Motor neuron (in vitro differentiated cells): ENCODE measurements around the gene SLC66A2. TPM values are rescaled to one million over a fixed set of nuclear protein-coding genes. Genes with fewer than 3 reads are reported as not detected.

Source experiments
- ATAC-seq, 8 experiments: fragments of 200-7000 bp; cut with Tn5 transposase; replicated peaks in 6 of 8; 2 replicates each; pipeline ENCODE4 v1.8.0; 2021; ENCODE audit warnings: mild to moderate bottlenecking in 8 of 8, moderate library complexity in 8 of 8
- H3K27ac ChIP-seq, 2 donors: fragments of 250-450 bp; sonication (Bioruptor Pico); 2 replicates each; pipeline ENCODE4 v1.9.0; 2021; ENCODE audit warnings: antibody characterized with exemption in 2 of 2, mild to moderate bottlenecking in 2 of 2, moderate library complexity in 1 of 2
- H3K4me1 ChIP-seq, 2 donors: fragments of 250-450 bp; sonication (Bioruptor Pico); replicated peaks in 1 of 2; 2 replicates each; pipeline ENCODE4 v1.6.1; 2021; ENCODE audit warnings: antibody characterized with exemption in 2 of 2, mild to moderate bottlenecking in 2 of 2, moderate library complexity in 1 of 2
- H3K4me3 ChIP-seq, 5 donors: fragments of 250-450 bp; sonication (Bioruptor Pico); 2 replicates each; pipeline ENCODE4 v1.9.0; 2021; ENCODE audit warnings: antibody characterized with exemption in 5 of 5, mild to moderate bottlenecking in 5 of 5, moderate library complexity in 4 of 5
- WGBS, 10 experiments: fragments of 450-650 bp; shearing (Covaris generic); methylation state at CpG; one replicate each; pipeline ENCODE4 v1.0.0; 2022; 5-methylcytosine and 5-hydroxymethylcytosine counted together
- in situ Hi-C, 9 experiments: fragments of 400-800 bp; cut with MboI; loops; one replicate each; pipeline ENCODE4 v1.15.0; 2021; ENCODE audit warnings: low sequenced_read_pairs in 9 of 9, low pct_unique_long_range_greater_than_20kb in 2 of 9; ENCODE audit not compliant: unreplicated experiment in 9 of 9
- total RNA-seq, 8 experiments: library from RNA; unstranded; fragments of 300-600 nt; gene quantifications; 2 replicates each; pipeline versions ENCODE4 v1.2.3 to v1.2.4, GENCODE V29; 2022

The SLC66A2 gene
- total RNA-seq, 8 experiments from 2014 or later: 15.6 to 25.7 (median 18.9) TPM

DNA sequence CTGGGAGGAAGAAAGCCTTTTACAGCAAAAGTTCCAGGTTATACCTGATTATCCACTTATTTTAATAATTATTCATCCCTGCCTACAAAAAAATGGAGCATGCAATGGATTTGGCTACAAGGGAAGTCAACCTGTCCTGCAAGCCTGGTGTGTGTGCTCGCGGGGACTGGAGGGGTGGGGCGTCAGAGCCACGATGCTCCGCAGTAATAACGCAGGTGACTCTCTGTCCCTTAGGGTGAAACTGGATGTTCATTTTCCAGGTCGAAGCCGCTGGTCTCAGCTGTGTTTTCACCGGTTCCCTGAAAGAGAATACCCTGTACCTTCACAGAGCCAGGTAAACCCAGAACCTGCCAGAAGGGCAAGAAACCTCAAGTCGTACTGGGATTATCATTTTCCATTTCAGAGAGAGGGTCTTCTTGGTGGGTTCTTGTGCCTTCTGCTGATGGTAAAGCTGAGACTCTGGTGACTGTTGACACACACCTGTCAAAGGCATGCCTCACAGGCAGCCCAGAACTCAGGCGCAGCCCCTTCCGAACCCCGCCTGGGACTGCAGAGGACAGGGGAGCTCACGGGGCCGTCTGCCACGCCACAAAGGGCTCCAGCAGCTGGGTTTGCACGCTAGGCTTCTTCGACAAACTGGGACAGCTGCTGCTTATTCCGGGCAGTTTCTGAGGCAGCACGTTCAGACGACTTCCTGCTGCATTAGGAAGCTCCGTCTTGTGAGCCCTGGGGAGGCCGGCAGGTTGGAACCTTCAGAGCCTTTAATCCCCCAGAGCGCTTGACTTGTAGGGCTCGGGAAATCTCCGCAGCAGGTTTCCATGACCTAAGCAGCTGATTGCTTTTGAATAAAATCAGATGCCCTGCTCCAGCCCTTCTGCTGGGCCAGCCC, 95.1 kb downstream of the SLC66A2 start:
- no peak overlapping the region for H3K4me3 ChIP-seq
- in situ Hi-C loops: no loop called here
- H3K4me1 ChIP-seq: peaks cover 0 to 6% of the 10 kb centered on the region in 2 donors
- WGBS, 10 experiments: 7 to 100% (median 65%) methylated on average over 1 to 11 of the region's 26 CpGs; no CpG with 5 or more reads in 1 of the 10 experiments
- H3K27ac ChIP-seq: no peak overlapping the region
- peak in 5 of 8 experiments; percentile 53 to 86 (median 65) for ATAC-seq

DNA sequence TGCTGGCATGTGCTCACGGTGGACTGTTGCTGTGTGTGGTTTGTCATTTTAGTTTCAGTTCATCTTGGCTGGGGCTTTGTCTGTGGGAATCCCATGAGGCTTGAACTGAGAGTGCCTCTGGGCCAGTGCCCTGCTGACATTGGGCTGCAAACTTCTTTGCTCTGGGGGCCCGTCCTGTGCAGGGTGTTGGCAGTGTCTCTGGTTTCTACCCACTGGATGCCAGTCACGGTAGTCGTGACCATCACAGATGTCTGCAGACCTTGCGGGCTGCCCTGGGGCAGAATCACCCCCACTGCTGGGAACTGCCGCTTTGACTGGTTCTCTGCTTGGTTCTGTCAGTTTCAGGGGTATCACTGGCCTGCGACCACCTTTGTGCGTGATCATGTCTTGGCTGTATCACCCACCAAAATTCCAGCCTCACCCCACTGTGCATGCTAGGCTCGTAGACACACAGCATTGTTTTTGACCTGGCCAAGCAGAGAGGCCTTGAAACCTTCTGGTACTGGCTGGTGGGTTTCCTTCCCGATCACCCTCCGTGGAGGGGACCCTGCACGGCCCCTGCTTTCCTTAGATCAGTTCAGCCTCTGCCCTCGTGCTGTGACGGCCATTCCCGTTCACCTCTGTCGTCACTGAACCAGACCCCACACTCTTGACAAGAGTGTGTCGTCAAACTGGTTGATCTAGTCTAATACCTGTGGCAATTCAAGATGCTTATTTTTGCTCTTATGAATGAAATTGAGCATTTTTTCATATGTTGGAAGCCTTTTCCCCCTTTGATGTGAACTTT, 96.1 kb downstream of the SLC66A2 start:
- no peak for ATAC-seq
- Histone ChIP-seq H3K27ac (no peak overlapping the region), H3K4me1 (peaks cover 0 to 6% of the 10 kb centered on the region in 2 donors), H3K4me3 (no peak overlapping the region)
- WGBS, 10 experiments: 29 to 100% (median 70%) methylated on average over 1 to 10 of the region's 17 CpGs; no CpG with 5 or more reads in 1 of the 10 experiments
- in situ Hi-C loops: no loop called here

GRCh38 chr18:79853993-79854364, 97.5 kb downstream of the SLC66A2 start:
- Histone ChIP-seq H3K4me1 (peaks cover 0 to 6% of the 10 kb centered on the region in 2 donors), H3K27ac (no peak overlapping the region), H3K4me3 (no peak overlapping the region)
- in situ Hi-C loops: no loop called here
- WGBS, 10 experiments: 40 to 100% (median 75%) methylated on average over 1 to 9 of the region's 15 CpGs; no CpG with 5 or more reads in 3 of the 10 experiments
- no peak for ATAC-seq

GRCh38 chr18:79853303-79853992, 98.0 kb downstream of the SLC66A2 start:
- no peak for ATAC-seq
- Histone ChIP-seq H3K27ac (no peak overlapping the region), H3K4me3 (no peak overlapping the region), H3K4me1 (peaks cover 0 to 6% of the 10 kb centered on the region in 2 donors)
- in situ Hi-C loops: no loop called here
- WGBS, 10 experiments: 38 to 100% (median 72%) methylated on average over 2 to 11 of the region's 26 CpGs; no CpG with 5 or more reads in 2 of the 10 experiments

GRCh38 chr18:79852561-79853302, 98.7 kb downstream of the SLC66A2 start:
- ATAC-seq: no peak
- 20 to 100% (median 82%) methylated on average over 1 to 15 of the region's 33 CpGs for WGBS, 10 experiments
- H3K4me3 ChIP-seq: no peak overlapping the region

More at GRCh38 chr18:79852561-79853302, 98.7 kb downstream of the SLC66A2 start:
- Histone ChIP-seq H3K4me1 (peaks cover 0 to 6% of the 10 kb centered on the region in 2 donors), H3K27ac (no peak overlapping the region)
- in situ Hi-C loops: no loop called here

Other genes with a start within 250 kb of the SLC66A2 start
- under 1 TPM in 6 of 8 experiments, not detected in 2; 0.16 to 0.76 (median 0.19) TPM for gene KCNG2, start 153.7 kb downstream of the SLC66A2 start, total RNA-seq
- 10 to 100 TPM in 3 of 8 experiments, 1 to 10 TPM in 5; 4.3 to 29.7 (median 8.1) TPM for gene HSBP1L1, start 13.0 kb upstream of the SLC66A2 start, total RNA-seq
- 100 to 1,000 TPM in 7 of 8 experiments, 10 to 100 TPM in 1; 96.6 to 174 (median 126) TPM for gene TXNL4A, start 36.9 kb upstream of the SLC66A2 start, total RNA-seq
- gene RBFA, start 82.8 kb upstream of the SLC66A2 start, total RNA-seq: 10 to 100 TPM; 17.6 to 41.3 (median 24.2) TPM
- gene ADNP2, start 157.6 kb upstream of the SLC66A2 start, total RNA-seq: 10 to 100 TPM; 12.9 to 34.2 (median 23.5) TPM